HG03354 (cell line): ENCODE data around the gene KCNQ2.

Experiments
- ATAC-seq: cut with Tn5 transposase; IDR thresholded peaks from one replicate; pipeline ENCODE4 v1.9.1; 2021; ENCODE audit warnings: mild to moderate bottlenecking; ENCODE audit not compliant: unreplicated experiment, poor library complexity, severe bottlenecking

KCNQ2 gene

GRCh38 chr20:63409066-63409833 is 63.2 kb downstream of the KCNQ2 start:
- no peak for ATAC-seq

DNA sequence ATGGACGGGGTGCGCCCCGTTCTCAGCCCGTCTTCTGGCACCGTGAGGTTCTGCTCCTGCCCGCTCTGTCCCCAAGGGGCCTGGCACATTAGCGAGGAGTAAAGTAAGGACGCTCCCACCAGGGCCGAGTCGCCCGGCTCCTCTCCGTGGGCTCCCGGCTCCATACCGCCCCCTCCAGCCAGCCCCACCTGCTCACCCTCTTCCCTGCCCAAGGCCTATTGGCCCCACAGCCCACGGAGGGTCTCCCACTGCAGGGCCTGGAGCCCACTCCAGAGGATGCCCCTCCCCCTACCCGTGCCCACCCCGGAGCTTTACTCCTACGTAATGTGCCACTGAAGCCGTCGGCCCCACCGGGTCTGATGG is 63.8 kb downstream of the KCNQ2 start:
- no peak for ATAC-seq

- no peak for ATAC-seq
These were observed 64.3 kb downstream of the KCNQ2 start for GRCh38 chr20:63407928-63408683.

DNA sequence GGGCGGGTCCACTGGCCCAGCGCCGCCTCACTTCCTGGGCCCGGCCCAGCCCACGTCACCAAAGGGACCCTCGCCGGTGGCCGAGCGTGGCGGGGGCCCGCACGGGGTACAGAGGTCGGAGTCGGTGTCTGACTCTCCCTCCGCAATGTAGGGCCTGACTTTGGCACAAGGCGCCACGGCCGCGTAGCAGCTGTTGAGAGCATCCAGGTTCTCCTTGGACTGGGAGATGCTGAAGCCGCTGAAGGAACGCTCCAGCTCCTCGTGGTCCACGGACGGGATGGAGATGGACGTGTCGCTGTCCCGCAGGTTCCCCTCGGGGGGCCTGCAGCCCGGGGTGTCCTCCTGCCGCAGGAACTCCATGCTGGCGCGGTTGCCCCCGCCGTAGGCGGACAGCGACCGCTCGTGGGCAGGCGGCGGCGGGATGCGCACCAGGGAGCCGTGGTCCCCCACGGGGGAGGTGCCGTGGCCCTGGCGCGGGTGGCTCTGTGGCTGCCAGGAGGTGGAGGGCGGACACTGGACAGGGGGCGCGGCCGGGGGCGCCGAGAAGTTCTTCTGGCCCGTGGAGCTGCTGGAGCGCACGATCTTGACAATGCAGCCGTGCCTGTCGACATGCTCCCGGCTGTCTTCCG is 65.7 kb downstream of the KCNQ2 start:
- ATAC-seq: no peak

DNA sequence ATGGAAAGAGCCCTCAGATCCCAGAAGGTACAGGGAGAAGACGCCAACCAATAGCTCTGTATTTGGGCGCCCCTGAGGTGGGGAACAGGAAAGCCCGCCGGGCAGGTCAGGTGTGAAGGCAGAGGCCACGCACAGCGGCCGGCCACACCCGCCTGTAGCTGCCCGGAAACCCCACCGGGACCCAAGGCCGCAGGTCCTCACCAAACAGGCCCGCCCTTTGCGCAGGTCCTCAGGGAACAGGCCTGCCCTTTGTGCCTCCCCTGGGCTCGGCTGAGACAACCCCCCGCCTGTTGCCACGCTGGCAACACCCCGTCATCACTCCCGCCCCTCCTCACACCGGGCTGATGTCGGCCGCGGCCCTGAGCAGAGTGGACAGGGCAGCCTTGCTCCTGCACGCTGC is 66.4 kb downstream of the KCNQ2 start:
- ATAC-seq: no peak

- ATAC-seq: no peak
These were observed 67.2 kb downstream of the KCNQ2 start for GRCh38 chr20:63405102-63405730.

- ATAC-seq: no peak
These were observed 68.0 kb downstream of the KCNQ2 start for GRCh38 chr20:63404129-63405085.

DNA sequence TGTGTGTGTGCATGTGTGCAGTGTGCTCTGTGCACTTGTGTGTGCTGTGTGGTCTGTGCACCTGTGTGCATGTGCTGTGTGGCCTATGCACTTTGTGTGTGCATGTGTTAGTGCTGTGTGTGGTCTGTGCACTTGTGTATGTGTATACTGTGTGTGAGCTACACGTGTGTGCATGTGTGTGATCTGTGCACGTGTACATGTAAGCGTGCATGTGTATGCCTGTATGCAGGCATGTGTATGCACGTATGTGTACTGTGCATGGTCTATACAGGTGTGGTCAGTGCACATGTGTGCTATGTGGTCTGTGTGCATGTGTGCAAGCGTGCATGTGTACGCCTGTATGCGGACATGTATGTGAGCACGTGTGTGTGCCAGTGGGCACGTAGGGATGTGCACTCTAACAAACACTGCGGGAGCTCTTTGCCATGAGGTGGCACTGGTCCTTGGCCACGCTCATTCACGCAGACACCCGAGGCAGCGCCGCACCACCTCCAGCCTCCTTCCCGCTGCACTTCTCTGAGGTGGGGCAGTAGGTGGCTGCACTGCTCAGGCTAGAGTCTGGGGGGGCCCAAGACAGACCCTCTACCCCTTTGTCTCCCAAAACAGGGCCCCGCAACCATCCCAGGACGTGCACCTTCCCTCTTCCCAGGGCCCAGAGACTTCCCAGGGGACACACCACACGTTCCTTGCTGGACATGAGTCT is 68.9 kb downstream of the KCNQ2 start:
- ATAC-seq: no peak

DNA sequence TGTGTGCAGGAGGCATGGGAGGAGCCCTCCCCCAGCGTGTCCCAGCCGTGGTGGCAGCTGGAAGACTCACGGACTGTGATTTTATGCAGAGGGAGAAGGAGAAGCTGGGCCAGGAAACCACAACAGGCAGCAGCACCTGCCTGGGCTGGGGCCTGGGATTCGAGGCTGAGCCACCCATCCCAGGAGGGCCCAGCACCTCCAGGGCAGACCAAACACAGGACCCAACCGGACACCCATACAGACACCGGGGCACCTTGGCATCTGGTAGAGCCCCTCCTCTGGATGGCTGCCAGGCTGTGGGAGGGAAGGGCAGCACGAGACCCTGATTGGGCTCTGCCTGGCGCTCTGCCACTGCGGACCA is 69.6 kb downstream of the KCNQ2 start:
- no peak for ATAC-seq

- no peak for ATAC-seq
These were observed 70.1 kb downstream of the KCNQ2 start for GRCh38 chr20:63402181-63402859.

DNA sequence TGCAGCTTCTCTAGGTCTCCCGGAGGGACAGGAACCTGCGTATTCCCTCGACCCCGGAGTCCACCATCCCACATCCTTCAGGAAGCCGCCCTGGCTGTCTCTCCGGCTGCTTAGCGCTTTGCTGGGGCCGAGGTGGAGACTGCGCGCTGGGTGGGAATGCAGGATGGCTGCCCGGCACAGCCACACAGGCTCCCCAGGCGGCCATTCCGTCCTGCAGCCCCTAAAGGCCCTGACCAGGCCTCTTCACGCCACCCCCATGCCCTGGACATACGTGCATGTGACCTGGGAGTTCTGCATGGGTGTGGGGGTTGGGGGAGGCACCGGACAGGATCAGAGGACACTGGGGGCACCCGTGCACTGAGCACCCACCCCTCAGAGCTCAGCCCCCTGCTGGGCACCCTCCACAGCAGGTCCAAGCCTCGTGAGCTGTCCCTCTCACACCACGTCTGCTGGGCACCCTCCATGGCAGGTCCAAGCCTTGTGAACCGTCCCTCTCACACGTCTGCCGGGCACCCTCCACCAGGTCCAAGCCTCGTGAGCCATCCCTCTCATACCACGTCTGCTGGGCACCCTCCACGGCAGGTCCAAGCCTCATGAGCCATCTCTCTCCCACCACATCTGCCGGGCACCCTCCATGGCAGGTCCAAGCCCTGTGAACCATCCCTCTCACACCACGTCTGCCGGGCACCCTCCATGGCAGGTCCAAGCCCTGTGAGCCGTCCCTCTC is 70.9 kb downstream of the KCNQ2 start:
- ATAC-seq: no peak

DNA sequence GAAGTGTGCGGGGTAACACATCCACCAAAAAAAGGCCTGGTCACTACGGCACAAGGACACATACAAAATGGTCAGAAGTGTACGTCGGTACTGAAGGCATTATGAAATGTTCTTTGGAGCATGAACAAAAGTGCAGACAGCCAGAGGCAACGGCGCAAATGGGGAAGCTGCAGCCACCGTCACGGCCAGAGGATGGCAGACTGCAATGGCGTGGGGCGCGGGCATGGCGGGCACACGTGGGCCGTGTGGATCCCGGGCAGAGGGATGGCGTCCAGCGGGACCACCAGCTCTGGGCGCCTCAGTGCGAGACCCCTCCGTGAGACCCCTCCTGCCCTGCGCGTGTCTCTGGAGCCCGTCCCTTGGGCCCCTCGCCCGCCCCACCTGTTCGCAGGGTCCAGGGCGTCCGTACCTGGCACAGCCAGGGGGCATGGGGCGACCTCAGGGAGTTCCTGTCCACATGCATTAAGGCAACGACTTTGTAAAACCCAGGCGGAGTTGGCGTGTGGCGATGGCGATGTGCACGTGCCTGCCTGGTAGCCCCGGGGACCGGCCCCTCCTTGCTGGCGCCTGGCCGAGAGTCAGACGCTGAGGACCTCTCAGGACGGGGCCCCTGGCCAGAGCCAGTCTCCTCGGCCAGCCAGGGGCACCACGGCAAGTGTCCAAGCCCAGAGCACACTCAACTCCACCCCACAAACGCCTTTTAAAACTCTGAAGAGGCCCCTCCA is 71.8 kb downstream of the KCNQ2 start:
- no peak for ATAC-seq

DNA sequence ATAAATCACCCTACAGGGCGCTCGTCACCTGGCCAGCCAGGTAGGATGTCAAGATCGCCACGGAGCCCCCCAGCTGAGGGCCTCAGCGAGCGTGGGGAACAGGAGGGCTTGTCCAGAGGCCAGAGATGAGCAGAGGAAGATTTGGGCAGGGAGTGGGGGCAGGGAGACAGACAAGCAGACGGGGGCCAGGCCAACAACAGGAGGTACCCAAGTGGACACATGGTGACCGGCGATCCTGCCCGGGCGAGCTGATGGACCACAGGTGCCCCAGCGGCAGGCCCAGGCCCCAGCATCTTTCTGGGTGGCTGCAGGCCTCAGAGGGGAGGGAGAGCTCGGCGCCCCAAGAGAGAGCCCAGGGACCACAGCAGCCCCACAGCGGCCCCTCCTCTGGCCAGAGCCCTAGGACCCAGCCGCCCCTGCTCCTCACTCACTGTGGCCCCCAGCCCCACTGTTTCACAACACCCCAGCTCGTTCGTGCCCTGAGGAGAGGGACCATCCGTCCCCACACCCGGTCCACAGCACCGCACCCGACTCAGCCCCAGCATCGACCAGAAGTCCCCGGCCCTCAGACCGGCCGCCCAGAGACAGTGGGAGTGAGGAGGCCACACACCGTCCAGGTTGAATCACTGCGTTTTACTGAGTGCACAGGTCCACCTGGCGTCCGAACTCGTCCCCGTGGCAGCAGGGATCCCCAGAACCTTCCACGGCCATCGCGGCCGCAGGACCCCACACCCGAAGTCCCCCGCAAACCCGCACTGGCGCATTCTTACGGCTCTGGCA is 72.7 kb downstream of the KCNQ2 start:
- ATAC-seq: no peak

DNA sequence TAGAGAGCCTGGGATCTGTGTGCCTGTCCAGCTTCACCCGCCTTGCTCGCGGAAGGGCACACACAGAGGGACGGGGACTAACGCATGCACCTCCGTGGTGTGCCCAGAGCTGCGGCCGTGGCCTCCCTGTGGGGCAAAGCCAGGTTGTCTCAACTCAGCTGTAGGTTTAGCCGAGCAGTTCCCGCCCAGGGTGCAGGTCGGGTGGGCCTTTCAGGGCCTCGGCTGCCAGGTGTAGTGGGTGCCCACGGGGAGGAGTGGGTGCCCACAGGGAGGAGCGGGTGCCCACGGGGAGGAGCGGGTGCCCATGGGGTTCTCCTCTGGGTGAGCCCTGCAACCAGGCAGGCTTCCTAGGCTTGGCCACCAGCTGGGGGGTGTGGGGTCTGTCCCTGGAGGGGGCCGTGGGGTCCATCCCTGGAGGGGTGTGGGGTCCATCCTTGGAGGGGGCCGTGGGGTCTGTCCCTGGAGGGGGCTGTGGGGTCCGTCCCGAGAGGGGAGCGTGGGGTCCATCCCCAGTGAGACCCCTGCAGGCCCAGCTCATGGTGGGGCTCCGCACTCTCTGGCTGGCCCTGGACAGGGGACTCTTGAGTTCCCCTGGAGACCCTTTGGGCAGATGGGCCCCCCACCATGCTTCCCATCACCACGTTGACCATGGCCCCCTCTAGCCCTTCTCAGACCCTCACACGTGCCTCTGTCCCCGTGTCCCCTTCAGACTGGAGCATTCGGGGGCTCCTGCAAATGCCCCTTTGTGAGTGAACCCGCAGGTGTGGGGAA is 73.5 kb downstream of the KCNQ2 start:
- no peak for ATAC-seq

DNA sequence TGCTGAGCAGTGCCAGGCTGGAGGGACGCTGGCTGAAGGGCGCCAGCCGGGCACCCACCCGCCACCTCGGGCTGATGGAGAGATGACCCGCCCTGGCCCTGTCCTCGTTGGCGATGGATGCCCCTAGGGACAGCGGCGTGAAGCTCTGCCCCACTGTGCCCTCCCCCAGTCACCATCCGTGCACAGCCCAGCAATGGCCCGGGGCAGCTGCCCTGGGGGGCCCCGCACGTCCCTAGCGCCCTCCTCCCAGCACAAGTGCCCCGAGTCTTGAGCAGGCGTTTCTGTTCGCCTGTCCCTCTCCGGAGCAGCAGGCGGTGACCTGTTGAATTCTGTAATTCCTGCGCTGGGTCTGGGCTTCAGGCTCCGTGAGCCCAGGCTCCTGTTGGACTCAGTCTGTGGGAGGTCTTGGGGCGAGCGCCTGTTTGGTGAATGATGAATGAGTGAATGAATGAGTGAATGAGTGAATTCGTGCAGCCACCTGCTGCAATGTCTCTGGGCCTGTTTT is 74.5 kb downstream of the KCNQ2 start:
- no peak for ATAC-seq
